Sciatic nerve (tissue), 2 donors: ENCODE measurements around the gene CTAGE6. TPM values are rescaled to one million over a fixed set of nuclear protein-coding genes. Genes with fewer than 3 reads are reported as not detected.
"Not testable (repeated sequence)": the region's sequence is repeated elsewhere in the genome, so short reads cannot be mapped to it uniquely, and the experiment has no call there.

Experiments used
- ATAC-seq: fragments of 200-7000 bp; cut with Tn5 transposase; one replicate; pipeline ENCODE4 v1.9.1; 2020; ENCODE audit warnings: mild to moderate bottlenecking, moderate library complexity
- DNase-seq: peaks from one replicate; pipeline ENCODE4 v3.0.0-alpha.2; 2020; ENCODE audit warnings: low spot score
- intact Hi-C: fragments of 100-400 bp; cut with DNase I; formaldehyde crosslinking; loops from one replicate; pipeline ENCODE4 v1.14.2; 2022
- total RNA-seq: library from RNA; stranded (reverse); fragmentation: NEBNext Ultra II Directional; extraction: Animal tissue kit (Norgen Biotek cat#: 25700); gene quantifications from one replicate; pipeline ENCODE4 v1.2.1, GENCODE V29; 2021
- donor health status: DM: no; HTN: no; CAD: no.
- donor health status: DM: no; HTN: no; CAD: no.

CTAGE6 gene
- total RNA-seq, 1 donor from 2014 or later, result 0.76 TPM

DNA sequence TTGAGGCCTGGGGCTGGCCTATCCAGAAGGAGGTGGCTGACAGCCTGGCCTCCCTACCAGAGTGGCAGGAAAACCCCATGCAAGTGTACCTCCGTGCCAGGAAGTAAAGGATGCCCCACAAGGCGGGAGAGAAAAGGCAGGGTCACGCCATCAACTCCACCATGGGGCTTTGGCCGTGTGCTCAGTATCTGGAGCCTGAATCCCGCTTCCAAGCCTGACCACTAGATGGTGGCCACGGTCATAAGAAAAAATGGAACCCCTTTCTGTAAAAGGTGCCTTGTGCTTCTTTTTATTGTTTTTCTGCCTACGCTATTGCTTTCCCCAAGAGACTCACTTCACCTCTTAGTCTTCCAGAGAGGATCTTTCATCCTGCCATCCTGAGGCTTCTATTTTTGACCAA, 29.9 kb downstream of the CTAGE6 start:
- intact Hi-C loops, DNase-seq: not testable (repeated sequence)
- peak; percentile 75 for ATAC-seq

DNA sequence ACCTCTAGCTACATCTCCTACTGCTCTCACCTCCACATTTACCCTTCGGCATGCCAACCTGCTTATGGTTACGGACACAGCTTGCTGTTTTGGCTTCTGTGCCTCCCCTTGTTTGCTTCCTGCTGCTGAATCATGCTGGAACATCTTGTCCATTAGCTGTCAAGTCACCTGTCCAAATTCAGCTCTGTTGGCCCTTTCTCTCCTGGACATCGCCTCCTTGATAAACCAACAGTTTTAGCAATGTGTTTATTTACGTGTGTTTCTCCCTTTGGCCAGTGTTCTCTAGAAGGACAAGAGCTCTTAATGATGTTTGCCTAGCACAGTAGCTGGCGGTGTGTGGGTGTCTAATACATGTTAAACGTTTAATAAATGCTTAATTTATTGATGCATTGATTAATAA, 31.4 kb downstream of the CTAGE6 start:
- DNase-seq, intact Hi-C loops, ATAC-seq: not testable (repeated sequence)

GRCh38 chr7:143720335-143720734, 37.2 kb downstream of the CTAGE6 start:
- ATAC-seq, DNase-seq, intact Hi-C loops: not testable (repeated sequence)

DNA sequence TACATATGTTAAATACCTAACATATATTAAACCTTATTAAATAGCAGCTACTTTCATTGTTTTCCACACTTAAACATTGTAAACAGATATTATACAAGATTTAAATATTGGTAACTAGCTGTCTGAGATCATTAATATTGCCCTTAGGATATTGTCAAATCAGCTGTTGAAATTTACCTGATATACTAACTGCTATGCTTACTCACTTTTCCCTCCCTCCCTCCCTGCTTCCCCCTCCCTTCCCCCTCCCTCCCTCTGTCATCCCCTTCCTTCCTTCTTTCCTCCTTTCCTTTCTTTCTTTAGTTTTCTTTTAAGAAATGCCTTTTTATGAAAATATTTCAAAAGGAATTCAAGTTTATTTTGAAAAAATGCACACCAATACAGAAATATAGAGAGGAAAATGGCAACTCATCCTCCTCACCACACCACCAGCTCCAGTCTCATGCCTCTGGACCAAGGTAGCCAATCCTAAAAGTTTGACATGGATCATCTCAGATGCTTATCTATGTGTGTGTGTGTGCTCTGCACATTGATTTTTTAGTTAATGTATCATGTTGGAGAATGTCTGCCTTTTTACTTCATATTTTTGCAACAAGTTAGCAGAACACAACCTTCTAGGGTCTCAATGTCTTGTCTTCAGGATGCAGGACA, 41.8 kb downstream of the CTAGE6 start:
- intact Hi-C loops, DNase-seq, ATAC-seq: not testable (repeated sequence)

DNA sequence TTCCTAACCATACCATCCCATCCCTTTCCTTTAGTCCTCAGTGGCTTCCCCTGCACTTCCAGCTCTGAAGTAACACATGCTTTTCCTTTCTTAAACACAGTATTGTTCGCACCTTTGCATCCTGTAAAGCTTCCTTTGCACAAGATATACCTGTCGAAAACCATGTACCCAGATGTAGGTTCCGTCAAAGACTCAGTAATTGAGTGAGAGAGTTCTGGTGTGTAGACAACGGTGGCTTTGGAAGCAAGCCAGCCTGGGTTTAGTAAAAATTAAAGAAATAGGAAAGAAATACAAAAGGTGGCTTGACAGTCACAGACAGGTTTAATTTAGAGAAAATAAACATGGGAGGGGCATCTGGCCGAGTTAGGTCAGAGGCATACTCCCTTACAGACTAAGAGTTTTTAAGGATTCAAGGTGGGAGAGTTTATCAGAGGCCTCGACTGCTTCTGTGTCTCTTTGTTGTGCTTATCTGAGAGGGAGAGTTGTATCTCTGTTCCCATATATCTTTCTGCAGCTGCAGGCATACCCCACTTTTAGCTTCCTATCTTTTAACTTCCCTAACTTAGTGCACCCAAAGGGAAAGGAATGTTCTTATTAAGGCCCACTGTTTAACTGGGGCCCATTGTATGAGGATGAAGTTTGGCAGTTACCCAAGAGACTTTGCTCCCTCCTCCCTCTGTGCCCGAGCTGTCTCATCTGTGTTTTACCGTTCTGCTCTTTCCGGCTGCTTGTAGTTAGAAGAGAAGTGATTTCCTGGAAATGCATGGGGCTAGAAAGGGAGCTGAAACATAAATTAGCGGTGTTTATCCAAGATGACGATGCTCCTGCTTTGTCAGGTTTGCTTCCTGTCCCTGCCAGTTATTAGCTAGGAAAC, 42.7 kb downstream of the CTAGE6 start:
- peak; percentile 45 for ATAC-seq
- intact Hi-C loops, DNase-seq: not testable (repeated sequence)

GRCh38 chr7:143712381-143712780, 45.1 kb downstream of the CTAGE6 start:
- intact Hi-C loops, ATAC-seq, DNase-seq: not testable (repeated sequence)

DNA sequence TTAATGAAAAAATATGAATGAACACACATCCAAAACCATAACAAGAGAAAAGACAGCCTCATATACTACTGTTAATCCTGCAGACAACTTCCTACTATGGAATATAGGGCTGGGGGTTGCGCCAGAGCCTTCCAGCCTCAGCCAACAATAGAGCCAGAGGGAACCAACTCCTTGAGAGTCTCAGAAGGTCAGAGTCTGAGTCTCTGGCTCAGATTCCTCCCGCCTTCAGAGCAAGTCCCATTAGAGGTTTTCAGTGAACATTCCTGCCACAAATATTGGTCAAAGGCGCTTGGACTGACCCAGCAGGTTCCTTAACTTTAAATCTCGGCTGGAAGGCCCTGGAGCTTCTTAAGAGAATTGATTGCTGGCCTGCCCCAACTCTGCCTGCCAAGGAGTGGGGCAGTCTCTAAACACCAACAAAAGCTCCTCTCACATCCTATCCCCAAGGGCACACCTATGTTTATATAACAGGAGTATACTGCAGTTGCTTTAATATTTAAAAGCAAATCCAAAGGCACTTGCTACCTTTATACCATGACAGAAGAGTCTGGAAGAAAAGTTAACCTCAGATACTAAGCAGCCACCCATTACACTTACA, 45.7 kb downstream of the CTAGE6 start:
- intact Hi-C loops, ATAC-seq, DNase-seq: not testable (repeated sequence)

DNA sequence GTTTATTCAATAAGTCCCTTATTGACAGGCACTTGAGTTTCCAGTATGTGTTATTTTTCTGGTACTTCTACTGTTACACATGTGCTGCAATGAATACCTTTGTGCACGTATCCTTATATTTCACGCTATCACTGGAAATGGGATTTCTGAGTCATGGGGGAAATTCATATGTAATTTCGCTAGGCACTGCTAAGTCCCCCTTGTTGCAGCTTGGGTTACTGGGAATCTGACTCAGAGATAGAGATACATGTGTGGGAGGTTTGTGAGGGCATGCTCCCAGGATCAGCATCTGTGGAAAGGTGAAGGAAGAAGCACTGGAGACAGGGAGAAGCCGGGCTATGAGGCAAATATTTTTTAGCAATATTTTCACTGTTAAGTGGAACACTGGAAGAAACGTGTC, 47.6 kb downstream of the CTAGE6 start:
- DNase-seq, intact Hi-C loops, ATAC-seq: not testable (repeated sequence)

Other genes with a start within 250 kb of the CTAGE6 start
- gene CTAGE15, start 185.9 kb downstream of the CTAGE6 start, total RNA-seq, result not detected
- gene TCAF2, start 136.7 kb downstream of the CTAGE6 start, total RNA-seq, result 2.5 TPM
- gene TCAF1, start 144.5 kb upstream of the CTAGE6 start, total RNA-seq, result 44.5 TPM
- gene OR2F2, start 177.5 kb upstream of the CTAGE6 start, total RNA-seq, result not detected
- gene OR2F1, start 197.1 kb upstream of the CTAGE6 start, total RNA-seq, result not detected
- gene OR6B1, start 242.6 kb upstream of the CTAGE6 start, total RNA-seq, result not detected